GM19328 (cell line): Measurements from ENCODE around the gene PPP1CC.
"Not testable (repeated sequence)": the region's sequence is repeated elsewhere in the genome, so short reads cannot be mapped to it uniquely, and the experiment has no call there.

ENCODE experiments used
- ATAC-seq: cut with Tn5 transposase; IDR thresholded peaks from one replicate; pipeline ENCODE4 v1.9.1; 2021; ENCODE audit warnings: mild to moderate bottlenecking, moderate library complexity; ENCODE audit not compliant: unreplicated experiment

The PPP1CC gene

GRCh38 chr12:110756611-110757010, 13.9 kb upstream of the PPP1CC start:
- no peak for ATAC-seq

GRCh38 chr12:110754101-110754793, 11.6 kb upstream of the PPP1CC start:
- ATAC-seq: no peak

- ATAC-seq: no peak
Observed at GRCh38 chr12:110750784-110751461, 8.2 kb upstream of the PPP1CC start.

- ATAC-seq: no peak
Observed at GRCh38 chr12:110746550-110746949, 3.9 kb upstream of the PPP1CC start.

GRCh38 chr12:110745542-110746284, 3.0 kb upstream of the PPP1CC start:
- no peak for ATAC-seq

GRCh38 chr12:110744601-110745264, 2.0 kb upstream of the PPP1CC start:
- ATAC-seq: no peak

- ATAC-seq: no peak
Observed at GRCh38 chr12:110744151-110744571, 1.5 kb upstream of the PPP1CC start.

GRCh38 chr12:110743571-110744093, 941 bp upstream of the PPP1CC start:
- ATAC-seq: no peak

GRCh38 chr12:110742096-110742717, 484 bp downstream of the PPP1CC start:
- peak; percentile 10 for ATAC-seq

GRCh38 chr12:110741341-110742095, 1.2 kb downstream of the PPP1CC start:
- ATAC-seq: no peak

GRCh38 chr12:110739894-110740293, 2.8 kb downstream of the PPP1CC start:
- ATAC-seq: no peak

- no peak for ATAC-seq
Observed at GRCh38 chr12:110739488-110739887, 3.2 kb downstream of the PPP1CC start.

GRCh38 chr12:110737532-110737931, 5.2 kb downstream of the PPP1CC start:
- no peak for ATAC-seq

- not testable (repeated sequence) for ATAC-seq
Observed at GRCh38 chr12:110737016-110737415, 5.7 kb downstream of the PPP1CC start.

GRCh38 chr12:110733900-110734299, 8.8 kb downstream of the PPP1CC start:
- ATAC-seq: no peak

- ATAC-seq: no peak
Observed at GRCh38 chr12:110733089-110733715, 9.5 kb downstream of the PPP1CC start.

GRCh38 chr12:110732572-110732971, 10.1 kb downstream of the PPP1CC start:
- ATAC-seq: no peak

GRCh38 chr12:110731479-110731878, 11.2 kb downstream of the PPP1CC start:
- ATAC-seq: no peak

- no peak for ATAC-seq
Observed at GRCh38 chr12:110728628-110729027, 14.1 kb downstream of the PPP1CC start.
